ENCODE data around the gene SUCLG2.
A peak's percentile ranks its signal among the peaks of the same experiment; 100 is the strongest.

The SUCLG2 gene

GRCh38 chr3:67380118-67380517, 274.3 kb downstream of the SUCLG2 start:
- in situ Hi-C loops (cut with MboI; ENCODE audit: low sequenced_read_pairs), result loop anchor here (10.0 to 25.0 kb wide), 2 partner anchors 405 to 1507 kb away; no protein-coding TSS in a partner anchor

GRCh38 chr3:67377299-67377698, 277.1 kb downstream of the SUCLG2 start:
- DNase-seq (ENCODE audit: low spot score in 2 of 2), result no peak
- H3K9me3 ChIP-seq, result no peaks in the 10 kb centered on the region
- H3K4me3 ChIP-seq, result no peak overlapping the region
- H3K36me3 ChIP-seq (replicated peaks), result no peaks in the 10 kb centered on the region
- no peaks in the 10 kb centered on the region for H3K27me3 ChIP-seq (ENCODE audit: low read depth)
- no peaks in the 10 kb centered on the region for H3K4me1 ChIP-seq
- in situ Hi-C loops (cut with MboI; ENCODE audit: low sequenced_read_pairs), result loop anchor here (25.0 kb wide), 1 partner anchor 1510 kb away; no protein-coding TSS in a partner anchor

More at GRCh38 chr3:67380118-67380517, 274.3 kb downstream of the SUCLG2 start:
- Histone ChIP-seq H3K4me3 (no peak overlapping the region), H3K36me3 (replicated peaks) (no peaks in the 10 kb centered on the region), H3K4me1 (no peaks in the 10 kb centered on the region), H3K9me3 (no peaks in the 10 kb centered on the region), H3K27me3 (ENCODE audit: low read depth) (no peaks in the 10 kb centered on the region)
- DNase-seq (ENCODE audit: low spot score in 2 of 2), result no peak

- Histone ChIP-seq H3K4me3 (no peak overlapping the region), H3K4me1 (no peaks in the 10 kb centered on the region), H3K9me3 (no peaks in the 10 kb centered on the region), H3K36me3 (replicated peaks) (no peaks in the 10 kb centered on the region), H3K27me3 (ENCODE audit: low read depth) (no peaks in the 10 kb centered on the region)
- DNase-seq (ENCODE audit: low spot score in 2 of 2), result no peak
- in situ Hi-C loops (cut with MboI; ENCODE audit: low sequenced_read_pairs), result loop anchor here (25.0 kb wide), 1 partner anchor 1511 kb away; no protein-coding TSS in a partner anchor
Observed at GRCh38 chr3:67376416-67376815, 278.0 kb downstream of the SUCLG2 start.

- Histone ChIP-seq H3K4me3 (no peak overlapping the region), H3K9me3 (no peaks in the 10 kb centered on the region), H3K36me3 (replicated peaks) (no peaks in the 10 kb centered on the region), H3K4me1 (no peaks in the 10 kb centered on the region), H3K27me3 (ENCODE audit: low read depth) (no peaks in the 10 kb centered on the region)
- DNase-seq (ENCODE audit: low spot score in 2 of 2), result no peak
- in situ Hi-C loops (cut with MboI; ENCODE audit: low sequenced_read_pairs), result loop anchor here (25.0 kb wide), 1 partner anchor 1511 kb away; no protein-coding TSS in a partner anchor
Observed at GRCh38 chr3:67375976-67376375, 278.4 kb downstream of the SUCLG2 start.

GRCh38 chr3:67362686-67363085, 291.7 kb downstream of the SUCLG2 start:
- Histone ChIP-seq H3K4me1 (no peaks in the 10 kb centered on the region), H3K27me3 (ENCODE audit: low read depth) (no peaks in the 10 kb centered on the region), H3K4me3 (no peak overlapping the region), H3K36me3 (replicated peaks) (no peaks in the 10 kb centered on the region), H3K9me3 (no peaks in the 10 kb centered on the region)
- DNase-seq (ENCODE audit: low spot score in 2 of 2), result no peak
- in situ Hi-C loops (cut with MboI; ENCODE audit: low sequenced_read_pairs), result loop anchor here (25.0 kb wide), 1 partner anchor 250 kb away; no protein-coding TSS in a partner anchor

GRCh38 chr3:67361770-67362169, 292.6 kb downstream of the SUCLG2 start:
- in situ Hi-C loops (cut with MboI; ENCODE audit: low sequenced_read_pairs), result loop anchor here (25.0 kb wide), 1 partner anchor 249 kb away; no protein-coding TSS in a partner anchor
- Histone ChIP-seq H3K4me3 (no peak overlapping the region), H3K27me3 (ENCODE audit: low read depth) (no peaks in the 10 kb centered on the region), H3K36me3 (replicated peaks) (no peaks in the 10 kb centered on the region), H3K9me3 (no peaks in the 10 kb centered on the region), H3K4me1 (no peaks in the 10 kb centered on the region)
- DNase-seq (ENCODE audit: low spot score in 2 of 2), result no peak

- no peak for DNase-seq (ENCODE audit: low spot score in 2 of 2)
- H3K4me3 ChIP-seq, result no peak overlapping the region
- no peaks in the 10 kb centered on the region for H3K9me3 ChIP-seq
- H3K27me3 ChIP-seq (ENCODE audit: low read depth), result no peaks in the 10 kb centered on the region
- no peaks in the 10 kb centered on the region for H3K36me3 ChIP-seq (replicated peaks)
- H3K4me1 ChIP-seq, result no peaks in the 10 kb centered on the region
- in situ Hi-C loops (cut with MboI; ENCODE audit: low sequenced_read_pairs), result loop anchor here (25.0 kb wide), 1 partner anchor 249 kb away; no protein-coding TSS in a partner anchor
Observed at GRCh38 chr3:67361323-67361722, 293.1 kb downstream of the SUCLG2 start.

GRCh38 chr3:67357610-67358458, 296.6 kb downstream of the SUCLG2 start:
- H3K36me3 ChIP-seq (replicated peaks), result no peaks in the 10 kb centered on the region
- in situ Hi-C loops (cut with MboI; ENCODE audit: low sequenced_read_pairs), result loop anchor here (25.0 kb wide), 1 partner anchor 246 kb away; no protein-coding TSS in a partner anchor
- DNase-seq (ENCODE audit: low spot score in 2 of 2), result peak; percentile 55 to 66
- no peak overlapping the region for H3K4me3 ChIP-seq
- no peaks in the 10 kb centered on the region for H3K27me3 ChIP-seq (ENCODE audit: low read depth)
- H3K4me1 ChIP-seq, result no peaks in the 10 kb centered on the region
- H3K9me3 ChIP-seq, result no peaks in the 10 kb centered on the region

- Histone ChIP-seq H3K9me3 (no peaks in the 10 kb centered on the region), H3K27me3 (ENCODE audit: low read depth) (no peaks in the 10 kb centered on the region), H3K4me3 (no peak overlapping the region), H3K36me3 (replicated peaks) (no peaks in the 10 kb centered on the region), H3K4me1 (no peaks in the 10 kb centered on the region)
- in situ Hi-C loops (cut with MboI; ENCODE audit: low sequenced_read_pairs), result loop anchor here (25.0 kb wide), 1 partner anchor 237 kb away; no protein-coding TSS in a partner anchor
- DNase-seq (ENCODE audit: low spot score in 2 of 2), result no peak
Observed at GRCh38 chr3:67349551-67350174, 304.7 kb downstream of the SUCLG2 start.

- H3K36me3 ChIP-seq (replicated peaks), result no peaks in the 10 kb centered on the region
- H3K4me3 ChIP-seq, result no peak overlapping the region
- no peaks in the 10 kb centered on the region for H3K27me3 ChIP-seq (ENCODE audit: low read depth)
- H3K4me1 ChIP-seq, result no peaks in the 10 kb centered on the region
- DNase-seq (ENCODE audit: low spot score in 2 of 2), result no peak
- no peaks in the 10 kb centered on the region for H3K9me3 ChIP-seq
- in situ Hi-C loops (cut with MboI; ENCODE audit: low sequenced_read_pairs), result no loop called here
Observed at GRCh38 chr3:67346081-67346480, 308.3 kb downstream of the SUCLG2 start.

- in situ Hi-C loops (cut with MboI; ENCODE audit: low sequenced_read_pairs), result no loop called here
Observed at GRCh38 chr3:67335813-67336212, 318.6 kb downstream of the SUCLG2 start.

GRCh38 chr3:67334588-67334987, 319.8 kb downstream of the SUCLG2 start:
- H3K9me3 ChIP-seq, result no peaks in the 10 kb centered on the region
- H3K4me1 ChIP-seq, result no peaks in the 10 kb centered on the region
- no peak for DNase-seq (ENCODE audit: low spot score in 2 of 2)
- no peak overlapping the region for H3K4me3 ChIP-seq
- in situ Hi-C loops (cut with MboI; ENCODE audit: low sequenced_read_pairs), result no loop called here
- no peaks in the 10 kb centered on the region for H3K36me3 ChIP-seq (replicated peaks)
- no peaks in the 10 kb centered on the region for H3K27me3 ChIP-seq (ENCODE audit: low read depth)

More at GRCh38 chr3:67335813-67336212, 318.6 kb downstream of the SUCLG2 start:
- Histone ChIP-seq H3K9me3 (no peaks in the 10 kb centered on the region), H3K36me3 (replicated peaks) (no peaks in the 10 kb centered on the region), H3K4me1 (no peaks in the 10 kb centered on the region), H3K4me3 (no peak overlapping the region), H3K27me3 (ENCODE audit: low read depth) (no peaks in the 10 kb centered on the region)
- DNase-seq (ENCODE audit: low spot score in 2 of 2), result no peak

GRCh38 chr3:67329358-67329757, 325.1 kb downstream of the SUCLG2 start:
- no peak overlapping the region for H3K4me3 ChIP-seq
- in situ Hi-C loops (cut with MboI; ENCODE audit: low sequenced_read_pairs), result no loop called here
- H3K4me1 ChIP-seq, result no peaks in the 10 kb centered on the region
- no peak for DNase-seq (ENCODE audit: low spot score in 2 of 2)
- H3K27me3 ChIP-seq (ENCODE audit: low read depth), result no peaks in the 10 kb centered on the region
- no peaks in the 10 kb centered on the region for H3K36me3 ChIP-seq (replicated peaks)
- no peaks in the 10 kb centered on the region for H3K9me3 ChIP-seq

GRCh38 chr3:67327582-67327981, 326.8 kb downstream of the SUCLG2 start:
- no peaks in the 10 kb centered on the region for H3K9me3 ChIP-seq
- DNase-seq (ENCODE audit: low spot score in 2 of 2), result no peak
- no peaks in the 10 kb centered on the region for H3K4me1 ChIP-seq
- H3K4me3 ChIP-seq, result no peak overlapping the region
- no peaks in the 10 kb centered on the region for H3K36me3 ChIP-seq (replicated peaks)
- no peaks in the 10 kb centered on the region for H3K27me3 ChIP-seq (ENCODE audit: low read depth)
- in situ Hi-C loops (cut with MboI; ENCODE audit: low sequenced_read_pairs), result no loop called here
